PFSK-1 (cell line): ENCODE results near the gene FKBP1A.

Experiments used
- FOXP2 ChIP-seq: optimal IDR thresholded peaks from 2 replicates; pipeline ENCODE3; 2011; ENCODE audit warnings: borderline replicate concordance, control low read depth, inconsistent platforms; ENCODE audit not compliant: insufficient read depth; ENCODE audit errors: extremely low read length, extremely low read depth
- REST ChIP-seq, 2 experiments: IDR thresholded peaks; 2 replicates each; pipeline versions ENCODE4 v1.6.1 to v1.8.0; 2011 to 2012; ENCODE audit warnings: low read depth in 2 of 2, low read length in 2 of 2, control low read depth in 1 of 2, inconsistent platforms in 1 of 2, mild to moderate bottlenecking in 1 of 2, moderate library complexity in 1 of 2; ENCODE audit not compliant: insufficient read depth in 1 of 2
- SIN3A ChIP-seq: IDR thresholded peaks from 2 replicates; pipeline ENCODE4 v1.6.1; 2012; ENCODE audit warnings: mild to moderate bottlenecking, low read length, moderate library complexity, borderline replicate concordance; ENCODE audit not compliant: insufficient read depth
- TAF1 ChIP-seq: IDR thresholded peaks from 2 replicates; pipeline ENCODE4 v1.6.1; 2012; ENCODE audit warnings: low read length, control low read depth, borderline replicate concordance; ENCODE audit not compliant: insufficient read depth

GRCh38 chr20:1392443-1392692 is 486 bp downstream of the FKBP1A start:
- TF ChIP-seq TAF1 (no peak), SIN3A (no peak), FOXP2 (no peak), REST (IDR thresholded peaks at IDR 0.05; ENCODE audit: insufficient read depth in 1 of 2, low read depth in 2 of 2, low read length in 2 of 2) (no peak)
